Dedifferentiated amniotic fluid mesenchymal stem cell (primary cell): ENCODE results near the gene ZBTB2.
"Not testable (repeated sequence)": the region's sequence is repeated elsewhere in the genome, so short reads cannot be mapped to it uniquely, and the experiment has no call there.

Experiments
- DNase-seq: peaks from one replicate; pipeline ENCODE4 v3.0.0-alpha.2; 2016; ENCODE audit errors: extremely low spot score

ZBTB2 gene

DNA sequence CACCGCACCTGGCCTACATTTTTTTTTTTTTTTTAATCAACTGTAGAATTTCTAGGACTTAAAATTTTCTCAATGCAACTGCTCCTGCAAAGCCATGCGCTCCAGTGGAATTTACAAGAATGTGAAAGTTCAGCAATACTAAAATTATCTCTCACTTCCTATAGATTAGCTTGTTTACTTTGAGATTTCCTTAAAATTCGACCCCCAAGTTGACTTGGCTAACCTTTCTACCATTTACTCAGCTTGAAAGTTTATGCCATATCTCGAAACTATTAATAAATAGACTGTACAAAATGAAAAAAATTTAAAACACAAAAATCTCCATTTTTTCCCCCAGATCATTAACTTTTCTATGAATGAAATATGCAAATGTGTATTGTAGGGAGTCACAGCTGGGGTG is 64.3 kb downstream of the ZBTB2 start:
- DNase-seq, result no peak

GRCh38 chr6:151326116-151326825 is 65.1 kb downstream of the ZBTB2 start:
- DNase-seq, result no peak

GRCh38 chr6:151325075-151326050 is 66.0 kb downstream of the ZBTB2 start:
- DNase-seq, result peak; percentile 49

DNA sequence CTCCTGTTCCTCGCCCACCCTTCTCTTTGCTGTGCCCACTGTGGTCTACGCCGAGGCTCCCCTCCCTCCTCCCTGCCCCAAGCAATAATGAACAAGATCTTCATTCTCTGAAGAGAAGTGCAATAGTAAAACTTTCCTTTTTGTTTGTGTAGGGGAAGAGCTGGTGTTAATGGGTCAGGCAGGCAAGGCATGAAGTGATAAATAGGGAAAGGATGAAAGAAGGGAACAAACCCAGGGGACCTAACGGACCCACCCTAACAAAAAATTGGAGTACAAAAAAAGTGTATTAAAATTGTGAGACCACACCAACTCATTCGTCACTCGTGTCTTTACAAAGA is 66.9 kb downstream of the ZBTB2 start:
- no peak for DNase-seq

- DNase-seq, result peak; percentile 81
These were observed 67.4 kb downstream of the ZBTB2 start for GRCh38 chr6:151323791-151324487.

- no peak for DNase-seq
These were observed 68.8 kb downstream of the ZBTB2 start for GRCh38 chr6:151322570-151322969.

- DNase-seq, result no peak
These were observed 69.9 kb downstream of the ZBTB2 start for GRCh38 chr6:151321438-151321837.

DNA sequence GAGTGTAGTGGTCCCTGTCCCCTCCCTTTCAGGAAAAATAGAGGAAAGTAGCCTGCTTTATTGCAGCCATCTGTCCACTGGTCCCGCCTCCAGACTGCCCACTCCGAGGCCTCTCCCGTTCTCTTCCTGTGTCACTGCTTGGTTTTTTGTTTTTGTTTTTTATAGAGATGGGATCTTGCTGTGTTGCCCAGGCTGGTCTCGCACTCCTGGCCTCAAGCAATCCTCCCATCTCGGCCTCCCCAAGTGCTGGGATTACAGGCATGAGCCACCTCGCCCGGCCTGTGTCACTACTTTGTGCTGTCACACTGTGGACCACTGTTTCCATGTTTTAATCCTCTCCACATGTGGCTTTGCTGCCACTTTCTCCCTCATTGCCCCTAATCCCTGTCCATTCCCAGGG is 71.2 kb downstream of the ZBTB2 start:
- no peak for DNase-seq

DNA sequence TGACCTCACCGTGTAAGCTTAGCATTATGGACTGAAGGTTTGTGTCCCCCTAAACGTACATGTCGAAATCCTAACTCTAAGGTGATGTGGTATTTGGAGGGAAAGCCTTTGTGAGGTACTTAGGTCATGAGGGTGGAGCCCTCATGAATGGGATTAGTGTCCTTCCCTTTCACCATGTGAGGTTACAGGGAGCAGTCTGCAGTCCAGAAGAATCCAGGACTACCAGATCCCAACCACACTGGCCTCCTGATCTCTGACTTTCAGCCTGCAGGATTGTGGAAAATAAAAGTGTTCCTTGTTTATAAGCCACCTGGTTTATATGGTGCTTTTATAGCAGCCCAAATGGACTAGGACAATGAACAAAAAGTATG is 73.4 kb downstream of the ZBTB2 start:
- DNase-seq, result no peak

- DNase-seq, result peak; percentile 55
These were observed 74.0 kb downstream of the ZBTB2 start for GRCh38 chr6:151317103-151317994.

DNA sequence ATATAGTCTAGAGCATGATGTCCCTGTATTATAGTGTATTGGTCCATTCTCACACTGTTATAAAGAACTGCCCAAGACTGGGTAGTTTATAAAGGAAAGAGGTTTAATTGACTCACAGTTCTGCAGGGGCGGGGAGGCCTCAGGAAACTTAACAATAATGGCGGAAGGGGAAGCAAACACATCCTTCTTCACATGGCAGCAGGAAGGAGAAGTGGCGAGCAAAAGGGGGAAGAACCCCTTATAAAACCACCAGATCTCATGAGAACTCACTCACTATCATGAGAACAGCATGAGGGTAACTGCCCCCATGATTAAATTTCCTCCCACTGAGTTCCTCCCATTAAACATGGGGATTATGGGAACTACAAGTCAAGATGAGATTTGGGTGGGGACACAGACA is 75.7 kb downstream of the ZBTB2 start:
- DNase-seq, result not testable (repeated sequence)
